IMR-90 (cell line): ENCODE data around the gene ALOX15. TPM values are rescaled to one million over a fixed set of nuclear protein-coding genes. Genes with fewer than 3 reads are reported as not detected.

Experiments used
- ATAC-seq: fragments of 200-7000 bp; cut with Tn5 transposase; 2 replicates; pipeline ENCODE4 v1.9.1; 2020; ENCODE audit warnings: low read depth, mild to moderate bottlenecking, moderate library complexity
- BruUV-seq: library from RNA; stranded (reverse); fragments of 400-500 nt; replicated peaks from 2 replicates; lab custom pipeline; 2021; lab: Mats Ljungman, UMichigan
- CTCF ChIA-PET: fragments of 300-600 bp; formaldehyde crosslinking; extraction: SDS; loops from one replicate; lab custom pipeline; 2021; ENCODE audit warnings: antibody characterized with exemption; lab: Yijun Ruan, JAX
- POLR2A ChIA-PET: fragments of 300-600 bp; sonication (Branson Sonifier 250); formaldehyde crosslinking; loops from one replicate; lab custom pipeline; 2022; ENCODE audit warnings: antibody characterized with exemption; ENCODE audit not compliant: unreplicated experiment; lab: Charles Lee
- DNase-seq: peaks from one replicate; pipeline ENCODE4 v3.0.0; 2013
- H2AFZ ChIP-seq: replicated peaks from 2 replicates; pipeline ENCODE3; 2013; ENCODE audit warnings: low read length, mild to moderate bottlenecking; ENCODE audit not compliant: poor library complexity
- H2AK5ac ChIP-seq: 2 replicates; pipeline ENCODE4 v1.6.1; 2013; ENCODE audit warnings: low read depth, low read length, inconsistent platforms
- H2AK9ac ChIP-seq: replicated peaks from 2 replicates; pipeline ENCODE3; 2013; ENCODE audit warnings: mild to moderate bottlenecking, low read depth, low read length, moderate library complexity; ENCODE audit not compliant: poor library complexity
- H2BK120ac ChIP-seq: 2 replicates; pipeline ENCODE4 v1.6.1; 2013; ENCODE audit warnings: low read depth, low read length, inconsistent platforms
- H2BK15ac ChIP-seq: 3 replicates; pipeline ENCODE4 v1.6.1; 2013; ENCODE audit warnings: low read depth, low read length, inconsistent platforms
- H2BK20ac ChIP-seq: 2 replicates; pipeline ENCODE4 v1.6.1; 2013; ENCODE audit warnings: low read depth, mild to moderate bottlenecking, inconsistent platforms, low read length, moderate library complexity
- H2BK5ac ChIP-seq: 2 replicates; pipeline ENCODE4 v1.6.1; 2013; ENCODE audit warnings: mild to moderate bottlenecking, low read depth, low read length, inconsistent platforms; ENCODE audit not compliant: poor library complexity, severe bottlenecking
- H3K14ac ChIP-seq: replicated peaks from 2 replicates; pipeline ENCODE4 v1.6.1; 2013; ENCODE audit warnings: low read depth, low read length, inconsistent platforms
- H3K18ac ChIP-seq: 2 replicates; pipeline ENCODE4 v1.6.1; 2013; ENCODE audit warnings: low read depth, low read length, control low read depth
- H3K23ac ChIP-seq: 2 replicates; pipeline ENCODE4 v1.6.1; 2013; ENCODE audit warnings: low read depth, low read length, inconsistent platforms
- H3K27ac ChIP-seq: 2 replicates; pipeline ENCODE4 v1.5.1; 2013; ENCODE audit warnings: mild to moderate bottlenecking, control low read depth, low read length; ENCODE audit not compliant: insufficient read depth
- H3K27me3 ChIP-seq: 2 replicates; pipeline ENCODE4 v1.6.1; 2013; ENCODE audit warnings: low read length; ENCODE audit not compliant: control insufficient read depth, insufficient read depth
- H3K36me3 ChIP-seq: 2 replicates; pipeline ENCODE4 v1.6.1; 2013; ENCODE audit warnings: low read length, mixed read lengths; ENCODE audit not compliant: control insufficient read depth, insufficient read depth
- H3K4ac ChIP-seq: 2 replicates; pipeline ENCODE4 v1.6.1; 2013; ENCODE audit warnings: low read depth, low read length, inconsistent platforms
- H3K4me1 ChIP-seq: 2 replicates; pipeline ENCODE4 v1.6.1; 2013; ENCODE audit warnings: low read length, mixed read lengths; ENCODE audit not compliant: control insufficient read depth, insufficient read depth
- H3K4me2 ChIP-seq: 2 replicates; pipeline ENCODE4 v1.6.1; 2013; ENCODE audit warnings: low read depth, mild to moderate bottlenecking, control low read depth, low read length, moderate library complexity
- H3K4me3 ChIP-seq: 2 replicates; pipeline ENCODE4 v1.5.1; 2013; ENCODE audit warnings: low read depth, mild to moderate bottlenecking, control low read depth, low read length, moderate library complexity; ENCODE audit not compliant: insufficient read depth
- H3K56ac ChIP-seq: 2 replicates; pipeline ENCODE4 v1.6.1; 2013; ENCODE audit warnings: low read length, inconsistent platforms; ENCODE audit not compliant: insufficient read depth; ENCODE audit errors: extremely low read depth
- H3K79me1 ChIP-seq, 2 experiments: 2 replicates each; pipeline ENCODE4 v1.6.1; 2013; ENCODE audit warnings: low read length in 2 of 2, inconsistent platforms in 1 of 2, low read depth in 1 of 2
- H3K9ac ChIP-seq: 2 replicates; pipeline ENCODE4 v1.6.1; 2013; ENCODE audit warnings: low read depth, low read length, control low read depth
- H3K9me1 ChIP-seq: 2 replicates; pipeline ENCODE4 v1.6.1; 2013; ENCODE audit warnings: low read length, inconsistent platforms; ENCODE audit not compliant: insufficient read depth
- H3K9me3 ChIP-seq: 2 replicates; pipeline ENCODE4 v1.6.1; 2013; ENCODE audit warnings: low read length; ENCODE audit not compliant: control insufficient read depth, insufficient read depth
- H4K20me1 ChIP-seq: 2 replicates; pipeline ENCODE4 v1.6.1; 2013; ENCODE audit warnings: low read length, inconsistent platforms; ENCODE audit not compliant: insufficient read depth
- H4K5ac ChIP-seq: 2 replicates; pipeline ENCODE4 v1.6.1; 2013; ENCODE audit warnings: mild to moderate bottlenecking, low read depth, low read length, control low read depth
- H4K8ac ChIP-seq, 2 experiments: 2 replicates each; pipeline ENCODE4 v1.6.1; 2013; ENCODE audit warnings: low read depth in 2 of 2, low read length in 2 of 2, control low read depth in 1 of 2, inconsistent platforms in 1 of 2
- H4K91ac ChIP-seq: 2 replicates; pipeline ENCODE4 v1.6.1; 2013; ENCODE audit warnings: low read depth, low read length, inconsistent platforms; ENCODE audit not compliant: insufficient read depth
- CHD1 ChIP-seq: IDR thresholded peaks from 2 replicates; pipeline ENCODE4 v1.6.1; 2012; ENCODE audit warnings: low read depth, low read length, improper control_type of control experiment
- POLR2A ChIP-seq: IDR thresholded peaks from 2 replicates; pipeline ENCODE4 v1.6.1; 2012; ENCODE audit warnings: mild to moderate bottlenecking, low read depth, low read length
- RCOR1 ChIP-seq: IDR thresholded peaks from 2 replicates; pipeline ENCODE4 v1.6.1; 2012; ENCODE audit warnings: mild to moderate bottlenecking, low read length, improper control_type of control experiment; ENCODE audit not compliant: insufficient replicate concordance
- WGBS, 2 experiments: methylation state at CpG; one replicate each; pipeline versions ENCODE4 v1.1.5 to v1.1.7; 2013; ENCODE audit warnings: missing lambda C conversion rate in 2 of 2; ENCODE audit not compliant: insufficient read length in 1 of 2; ENCODE audit errors: extremely low coverage in 2 of 2; 5-methylcytosine and 5-hydroxymethylcytosine counted together
- dilution Hi-C: fragments of 300-500 bp; cut with HindIII; formaldehyde crosslinking; loops from one replicate; pipeline ENCODE4 v1.14.3; 2018; ENCODE audit warnings: low sequenced_read_pairs; ENCODE audit not compliant: unreplicated experiment
- in situ Hi-C: fragments of 300-500 bp; cut with MboI; formaldehyde crosslinking; loops from 3 replicates; pipeline ENCODE4 v1.14.3; 2019; ENCODE audit warnings: low sequenced_read_pairs, inconsistent platforms, mixed read lengths
- intact Hi-C: fragments of 100-400 bp; cut with micrococcal nuclease; formaldehyde crosslinking; loops from 2 replicates; pipeline ENCODE4 v1.10.0; 2022
- polyA plus RNA-seq, 3 experiments: library from polyadenylated mRNA; depleted of rRNA; stranded (reverse); fragments of >200 nt; gene quantifications; 2 replicates each; pipeline ENCODE4 v1.2.3, GENCODE V29; 2012; ENCODE audit warnings: low replicate concordance in 1 of 3
- total RNA-seq: library from RNA; depleted of rRNA; stranded (reverse); fragments of >200 nt; gene quantifications from 2 replicates; pipeline ENCODE4 v1.2.3, GENCODE V29; 2012

The ALOX15 gene
- total and polyA plus RNA-seq, 2 of the 4 experiments (the other 2 are of a cell fraction) = not detected

GRCh38 chr17:4634976-4635375 is 6.5 kb downstream of the ALOX15 start:
- Histone ChIP-seq H4K20me1 (no peaks in the 10 kb centered on the region), H3K27ac (no peak overlapping the region), H3K9ac (no peak overlapping the region), H3K9me3 (no peaks in the 10 kb centered on the region), H2BK5ac (no peak overlapping the region), H3K23ac (no peak overlapping the region), H2AFZ (no peak overlapping the region), H4K5ac (no peak overlapping the region), H4K8ac (no peak overlapping the region), H2AK9ac (no peak overlapping the region), H2BK20ac (no peak overlapping the region), H3K4me2 (no peak overlapping the region), H3K14ac (no peak overlapping the region), H2AK5ac (no peak overlapping the region), H3K9me1 (no peaks in the 10 kb centered on the region), H3K18ac (no peak overlapping the region), H2BK15ac (no peak overlapping the region), H3K4ac (no peak overlapping the region), H3K79me1 (no peaks in the 10 kb centered on the region), H3K36me3 (no peaks in the 10 kb centered on the region), H3K56ac (no peak overlapping the region), H3K4me3 (no peak overlapping the region), H2BK120ac (no peak overlapping the region), H3K4me1 (no peaks in the 10 kb centered on the region), H4K91ac (no peak overlapping the region), H3K27me3 (peaks cover 42% of the 10 kb centered on the region)
- TF ChIP-seq RCOR1 (no peak), POLR2A (no peak), CHD1 (no peak)
- ChIA-PET CTCF (no interaction called here), POLR2A (no interaction called here)
- no TSS peak for BruUV-seq
- peak; percentile 70 for ATAC-seq
- dilution Hi-C loops (no loop called here), intact Hi-C loops (no loop called here), in situ Hi-C loops (no loop called here)
- DNase-seq = no peak
- WGBS, 2 experiments = no CpG with 5 or more reads among the region's 4 CpGs
